CD8-positive, alpha-beta memory T cell (primary cell): ENCODE data around the gene VSTM2L. TPM values are rescaled to one million over a fixed set of nuclear protein-coding genes. Genes with fewer than 3 reads are reported as not detected.

ENCODE experiments used
- CTCF ChIA-PET: fragments of 350-600 bp; sonication (Branson Sonifier 250); formaldehyde crosslinking; loops from one replicate; lab custom pipeline; 2021; ENCODE audit warnings: antibody characterized with exemption; lab: Charles Lee
- POLR2A ChIA-PET: fragments of 350-600 bp; sonication (Branson Sonifier 250); formaldehyde crosslinking; loops from one replicate; lab custom pipeline; 2021; ENCODE audit warnings: antibody characterized with exemption; lab: Charles Lee
- DNase-seq, 5 donors: peaks; one replicate each; pipeline versions ENCODE4 v3.0.0 to v3.0.0-alpha.2; 2020 to 2022; ENCODE audit warnings: mixed read lengths in 1 of 5
- H3K27ac ChIP-seq: one replicate; pipeline ENCODE4 v1.7.0; 2013; ENCODE audit warnings: low read depth, mild to moderate bottlenecking, low read length, moderate library complexity
- H3K27me3 ChIP-seq: 2 replicates; pipeline ENCODE4 v1.7.0; 2013; ENCODE audit warnings: low read length, mild to moderate bottlenecking; ENCODE audit not compliant: insufficient read depth, poor library complexity, severe bottlenecking
- H3K36me3 ChIP-seq: 2 replicates; pipeline ENCODE4 v1.7.0; 2013; ENCODE audit warnings: mild to moderate bottlenecking, low read length, moderate library complexity; ENCODE audit not compliant: insufficient read depth
- H3K4me1 ChIP-seq: 2 replicates; pipeline ENCODE4 v1.7.0; 2013; ENCODE audit warnings: mild to moderate bottlenecking, low read length, moderate library complexity; ENCODE audit not compliant: insufficient read depth
- H3K4me3 ChIP-seq: 2 replicates; pipeline ENCODE4 v1.7.0; 2013; ENCODE audit warnings: mild to moderate bottlenecking, low read length
- H3K9me3 ChIP-seq: 2 replicates; pipeline ENCODE4 v1.7.0; 2013; ENCODE audit warnings: mild to moderate bottlenecking, low read length
- H3K27ac Mint-ChIP-seq, 8 donors: one replicate each; pipeline ENCODE4 v1.8.0; 2020 to 2021; ENCODE audit warnings: mixed read lengths in 8 of 8, mild to moderate bottlenecking in 6 of 8, inconsistent platforms in 3 of 8, moderate library complexity in 3 of 8
- H3K27me3 Mint-ChIP-seq, 2 donors: one replicate each; pipeline ENCODE4 v1.8.0; 2020 to 2021; ENCODE audit warnings: mixed read lengths in 2 of 2, mild to moderate bottlenecking in 1 of 2, moderate library complexity in 1 of 2
- H3K36me3 Mint-ChIP-seq, 3 donors: one replicate each; pipeline ENCODE4 v1.8.0; 2020 to 2021; ENCODE audit warnings: mixed read lengths in 3 of 3, inconsistent platforms in 1 of 3, mild to moderate bottlenecking in 1 of 3
- H3K4me1 Mint-ChIP-seq, 3 donors: one replicate each; pipeline ENCODE4 v1.8.0; 2020 to 2021; ENCODE audit warnings: mixed read lengths in 3 of 3, inconsistent platforms in 1 of 3, mild to moderate bottlenecking in 1 of 3
- H3K4me3 Mint-ChIP-seq, 7 donors: one replicate each; pipeline ENCODE4 v1.8.0; 2020 to 2021; ENCODE audit warnings: mixed read lengths in 7 of 7, mild to moderate bottlenecking in 6 of 7, moderate library complexity in 4 of 7, inconsistent platforms in 2 of 7
- H3K9me3 Mint-ChIP-seq, 5 donors: one replicate each; pipeline ENCODE4 v1.8.0; 2020 to 2022; ENCODE audit warnings: mixed read lengths in 5 of 5, mild to moderate bottlenecking in 3 of 5, moderate library complexity in 2 of 5, inconsistent platforms in 1 of 5
- polyA plus RNA-seq: library from polyadenylated mRNA; unstranded; fragments of 300-500 nt; fragmentation: Illumina TruSeq; gene quantifications from one replicate; pipeline ENCODE4 v1.2.3, GENCODE V29; 2021
- total RNA-seq, 2 experiments: library from RNA; stranded (reverse); gene quantifications; one replicate each; pipeline ENCODE4 v1.2.3, GENCODE V29; 2021

Gene VSTM2L
- total and polyA plus RNA-seq, 3 experiments from 2014 or later, result not detected

DNA sequence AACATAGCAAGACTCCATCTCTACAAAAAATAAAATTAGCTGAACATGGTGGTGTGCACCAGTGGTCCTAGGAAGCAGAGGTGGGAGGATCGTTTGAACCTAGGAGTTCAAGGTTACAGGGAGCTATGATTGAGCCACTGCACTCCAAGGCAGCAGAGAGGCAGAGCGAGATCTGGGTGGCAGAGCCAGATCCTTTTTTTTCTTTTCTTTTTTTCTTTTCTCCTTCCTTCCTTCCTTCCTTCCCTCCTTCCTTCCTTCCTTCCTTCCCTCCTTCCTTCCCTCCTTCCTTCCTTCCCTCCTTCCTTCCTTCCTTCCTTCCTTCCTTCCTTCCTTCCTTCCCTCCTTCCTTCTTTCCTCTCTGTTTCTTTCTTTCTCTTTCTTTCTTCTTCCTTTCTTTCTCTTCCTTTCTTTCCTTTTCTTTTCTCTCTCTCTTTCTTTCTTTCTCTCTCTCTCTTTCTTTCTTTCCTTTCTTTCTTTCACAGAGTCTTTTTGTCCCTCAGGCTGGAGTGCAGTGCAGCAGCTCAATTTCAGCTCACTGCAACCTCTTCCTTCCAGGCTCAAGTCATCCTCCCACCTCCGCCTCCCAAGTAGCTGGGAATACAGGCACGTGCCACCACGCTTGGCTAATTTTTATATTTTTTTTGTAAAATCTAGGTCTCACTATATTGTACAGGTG is 9.2 kb upstream of the VSTM2L start:
- H3K4me1 ChIP-seq, result no peaks in the 10 kb centered on the region
- Mint-ChIP-seq H3K36me3 (no peaks in the 10 kb centered on the region), H3K27me3 (peaks cover 0 to 2% of the 10 kb centered on the region in 2 donors), H3K4me1 (no peaks in the 10 kb centered on the region), H3K9me3 (no peaks in the 10 kb centered on the region), H3K27ac (peak overlapping the region in 1 of 8 donors; percentile 69), H3K4me3 (no peak overlapping the region)
- no peak overlapping the region for H3K27ac ChIP-seq
- ChIA-PET CTCF (interaction anchor here (1.1 kb wide), 1 partner anchor 8 kb away, joined by 3 read pairs; no protein-coding TSS in a partner anchor), POLR2A (no interaction called here)
- DNase-seq, result no peak
- no peaks in the 10 kb centered on the region for H3K27me3 ChIP-seq
- H3K9me3 ChIP-seq, result no peaks in the 10 kb centered on the region
- H3K4me3 ChIP-seq, result no peak overlapping the region
- no peaks in the 10 kb centered on the region for H3K36me3 ChIP-seq

DNA sequence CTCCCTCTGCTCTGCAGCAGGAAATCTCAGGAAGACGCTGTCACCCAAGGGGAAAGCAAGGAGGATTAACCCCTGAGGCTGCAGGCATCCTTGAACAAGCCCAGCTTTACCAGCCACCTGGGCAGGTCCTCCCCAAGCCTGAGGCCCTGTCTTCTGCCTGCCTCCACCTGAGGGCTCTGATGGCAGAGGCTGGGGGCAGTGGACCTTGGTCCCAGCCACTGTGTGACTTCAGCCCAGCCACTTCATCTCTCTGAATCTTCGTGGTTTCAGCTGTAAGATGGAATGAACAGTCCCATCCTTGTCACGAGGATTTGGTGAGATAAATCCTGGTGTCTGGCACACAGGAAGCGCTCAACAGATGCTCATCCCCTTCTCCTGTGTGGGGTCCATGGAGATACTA is 8.5 kb upstream of the VSTM2L start:
- no peaks in the 10 kb centered on the region for H3K36me3 Mint-ChIP-seq
- peaks cover 4 to 6% of the 10 kb centered on the region in 2 donors for H3K27me3 Mint-ChIP-seq
- Histone ChIP-seq H3K27ac (no peak overlapping the region), H3K36me3 (no peaks in the 10 kb centered on the region), H3K4me1 (no peaks in the 10 kb centered on the region), H3K4me3 (no peak overlapping the region), H3K9me3 (no peaks in the 10 kb centered on the region), H3K27me3 (no peaks in the 10 kb centered on the region)
- no peak overlapping the region for H3K27ac Mint-ChIP-seq
- H3K4me1 Mint-ChIP-seq, result no peaks in the 10 kb centered on the region
- no peak for DNase-seq
- CTCF ChIA-PET, result no interaction called here
- no peaks in the 10 kb centered on the region for H3K9me3 Mint-ChIP-seq
- POLR2A ChIA-PET, result no interaction called here
- H3K4me3 Mint-ChIP-seq, result no peak overlapping the region

DNA sequence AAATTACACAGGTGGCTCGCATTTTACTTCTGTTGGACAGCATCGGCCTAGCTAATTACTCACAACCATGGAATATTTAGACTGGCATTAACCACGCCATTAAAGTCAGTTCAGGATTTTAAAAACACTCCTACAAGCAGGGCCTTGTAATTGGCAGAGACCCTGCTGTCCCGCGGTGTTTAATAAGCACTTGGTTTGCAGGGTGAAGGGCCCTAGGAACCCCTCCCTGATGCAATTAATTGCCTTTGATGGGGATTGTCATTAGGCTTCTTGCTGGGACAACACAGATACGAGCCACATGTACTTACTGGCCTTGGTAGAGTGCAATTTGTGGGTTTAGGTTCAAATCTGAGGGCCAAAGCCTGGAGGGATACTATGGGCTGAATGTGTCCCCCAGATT is 7.8 kb upstream of the VSTM2L start:
- Mint-ChIP-seq H3K9me3 (no peaks in the 10 kb centered on the region), H3K27ac (no peak overlapping the region), H3K4me1 (no peaks in the 10 kb centered on the region), H3K36me3 (no peaks in the 10 kb centered on the region), H3K4me3 (no peak overlapping the region), H3K27me3 (peaks cover 7 to 8% of the 10 kb centered on the region in 2 donors)
- Histone ChIP-seq H3K27ac (no peak overlapping the region), H3K27me3 (no peaks in the 10 kb centered on the region), H3K4me3 (no peak overlapping the region), H3K4me1 (no peaks in the 10 kb centered on the region), H3K36me3 (no peaks in the 10 kb centered on the region), H3K9me3 (no peaks in the 10 kb centered on the region)
- no peak for DNase-seq
- ChIA-PET CTCF (no interaction called here), POLR2A (no interaction called here)

DNA sequence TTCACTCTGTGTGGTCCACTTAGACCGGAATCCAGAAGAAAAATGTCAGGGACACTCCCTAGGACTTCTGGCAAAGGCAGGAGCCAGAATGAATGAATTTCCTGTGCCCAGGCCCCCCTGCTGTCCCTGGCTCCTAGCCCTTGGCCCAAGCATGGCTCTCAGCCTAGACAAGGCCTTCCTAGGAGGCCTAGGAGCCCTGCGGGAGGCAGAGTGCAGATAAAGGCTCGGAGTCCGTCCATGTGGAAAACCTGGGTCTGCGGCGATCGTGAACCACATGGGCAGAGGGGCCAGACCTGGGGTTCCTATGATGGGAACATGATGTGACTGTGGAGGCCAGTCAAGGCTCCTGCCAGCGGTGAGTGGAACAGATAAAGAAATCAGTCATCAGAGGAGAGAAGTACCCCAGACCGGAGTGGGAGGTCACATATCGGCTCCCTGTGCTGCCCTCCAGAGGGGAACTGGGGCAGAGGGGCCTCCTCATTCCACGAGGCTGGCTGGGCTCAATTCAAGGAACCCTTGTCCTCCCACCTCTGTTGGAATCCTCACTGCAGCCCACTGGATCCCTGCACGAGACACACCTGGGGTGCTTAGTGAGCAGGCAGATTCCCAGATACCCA is 5.9 kb upstream of the VSTM2L start:
- H3K27me3 ChIP-seq, result peaks cover 8% of the 10 kb centered on the region
- no peaks in the 10 kb centered on the region for H3K36me3 ChIP-seq
- H3K9me3 ChIP-seq, result no peaks in the 10 kb centered on the region
- H3K36me3 Mint-ChIP-seq, result no peaks in the 10 kb centered on the region
- ChIA-PET POLR2A (no interaction called here), CTCF (no interaction called here)
- no peak overlapping the region for H3K4me3 Mint-ChIP-seq
- no peaks in the 10 kb centered on the region for H3K4me1 ChIP-seq
- no peak overlapping the region for H3K27ac Mint-ChIP-seq
- peaks cover 0 to 2% (median 0%) of the 10 kb centered on the region in 5 donors for H3K9me3 Mint-ChIP-seq
- H3K27me3 Mint-ChIP-seq, result peaks cover 17 to 22% of the 10 kb centered on the region in 2 donors
- peaks cover 0 to 4% (median 2%) of the 10 kb centered on the region in 3 donors for H3K4me1 Mint-ChIP-seq
- H3K4me3 ChIP-seq, result no peak overlapping the region
- H3K27ac ChIP-seq, result no peak overlapping the region
- no peak for DNase-seq

DNA sequence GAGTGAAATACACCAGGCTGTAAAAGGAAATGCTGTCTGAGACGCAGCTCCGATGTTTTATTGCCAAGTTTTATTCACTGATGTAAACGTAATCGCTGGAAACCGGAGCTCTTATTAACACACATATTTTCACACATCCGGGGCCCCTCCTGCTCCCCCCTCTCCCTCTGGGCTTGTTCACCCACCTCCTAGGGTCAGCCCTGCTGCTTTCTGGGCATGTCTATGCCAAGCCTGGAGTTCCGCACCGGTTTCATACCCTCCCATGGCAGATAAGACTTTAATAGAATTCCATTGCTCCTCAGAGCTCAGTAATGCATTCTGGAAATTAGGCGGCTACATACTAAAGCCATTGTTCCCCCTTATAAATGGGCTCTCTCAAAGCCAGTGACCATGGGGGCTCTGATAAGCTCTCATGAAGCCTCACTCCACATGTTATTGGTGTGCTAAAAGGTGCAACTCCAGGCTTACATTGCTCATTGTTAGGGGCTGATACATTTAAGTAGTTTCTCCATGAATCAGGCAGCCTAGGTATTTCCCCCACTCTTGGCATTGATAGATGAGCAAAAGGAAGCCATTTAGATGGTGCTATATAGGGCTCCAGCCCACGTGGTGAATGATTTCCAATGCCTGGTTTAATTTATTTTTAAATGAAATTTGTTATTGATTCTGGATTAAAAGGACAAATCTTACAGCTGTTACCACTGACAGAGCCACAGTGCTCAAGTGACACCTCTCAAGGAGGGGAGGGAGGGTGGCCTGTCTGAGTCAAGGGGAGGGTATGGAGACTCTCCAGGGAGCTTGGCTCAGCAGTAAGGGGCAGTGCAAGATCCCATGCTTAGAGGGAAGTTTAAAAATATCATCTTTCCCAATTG is 4.5 kb upstream of the VSTM2L start:
- H3K4me3 Mint-ChIP-seq, result no peak overlapping the region
- Histone ChIP-seq H3K27ac (no peak overlapping the region), H3K4me1 (no peaks in the 10 kb centered on the region), H3K36me3 (no peaks in the 10 kb centered on the region), H3K9me3 (no peaks in the 10 kb centered on the region), H3K4me3 (no peak overlapping the region), H3K27me3 (peaks cover 12% of the 10 kb centered on the region)
- H3K4me1 Mint-ChIP-seq, result peaks cover under 1 to 9% (median 6%) of the 10 kb centered on the region in 3 donors
- peaks cover 19 to 28% of the 10 kb centered on the region in 2 donors for H3K27me3 Mint-ChIP-seq
- CTCF ChIA-PET, result no interaction called here
- peaks cover 0 to 2% (median 0%) of the 10 kb centered on the region in 5 donors for H3K9me3 Mint-ChIP-seq
- POLR2A ChIA-PET, result no interaction called here
- no peak overlapping the region for H3K27ac Mint-ChIP-seq
- no peaks in the 10 kb centered on the region for H3K36me3 Mint-ChIP-seq
- no peak for DNase-seq

DNA sequence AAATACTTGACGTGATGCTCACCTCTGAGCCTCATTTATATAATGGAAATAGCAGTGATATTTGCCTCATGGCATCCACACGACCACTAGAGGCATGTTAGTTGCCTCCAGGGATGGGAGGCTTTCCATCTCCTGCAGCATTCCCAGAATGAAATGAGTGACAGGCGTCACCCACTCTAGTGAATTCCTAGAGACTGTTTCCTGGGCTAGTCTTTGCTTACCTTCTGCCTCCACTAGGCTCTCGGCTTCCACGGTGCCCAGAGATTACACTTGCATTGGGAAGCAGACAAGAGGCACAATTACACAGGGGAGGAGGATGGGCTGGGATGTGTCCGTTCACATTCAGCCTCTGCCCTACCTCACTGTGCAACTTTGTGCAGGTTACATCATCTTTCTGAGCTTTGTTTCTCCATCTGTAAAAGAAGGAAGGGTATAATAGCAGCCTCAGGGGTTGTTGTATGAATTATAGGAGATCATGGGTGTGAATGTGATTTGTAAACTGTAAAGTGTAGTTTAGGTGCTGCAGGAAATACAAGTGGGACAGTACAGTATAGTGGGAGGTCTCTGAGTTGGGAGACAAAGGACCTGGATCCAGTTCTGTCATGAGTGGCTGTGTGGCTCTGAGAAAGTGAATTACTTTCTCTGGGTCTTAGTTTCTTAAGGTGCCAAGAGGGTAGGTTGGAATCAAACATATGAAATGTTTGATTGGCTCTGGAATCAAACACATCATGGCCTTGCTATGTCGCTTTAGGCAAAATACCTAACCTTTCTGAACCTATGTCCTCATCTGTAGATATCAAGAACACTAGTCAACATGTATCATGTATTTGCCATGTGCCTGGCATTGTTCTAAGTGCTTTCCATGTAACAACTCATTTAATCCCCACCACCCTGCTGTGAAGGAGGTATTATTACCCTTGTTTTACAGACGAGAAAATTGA is 3.6 kb upstream of the VSTM2L start:
- CTCF ChIA-PET, result no interaction called here
- H3K4me1 Mint-ChIP-seq, result peaks cover 5 to 14% (median 11%) of the 10 kb centered on the region in 3 donors

DNA sequence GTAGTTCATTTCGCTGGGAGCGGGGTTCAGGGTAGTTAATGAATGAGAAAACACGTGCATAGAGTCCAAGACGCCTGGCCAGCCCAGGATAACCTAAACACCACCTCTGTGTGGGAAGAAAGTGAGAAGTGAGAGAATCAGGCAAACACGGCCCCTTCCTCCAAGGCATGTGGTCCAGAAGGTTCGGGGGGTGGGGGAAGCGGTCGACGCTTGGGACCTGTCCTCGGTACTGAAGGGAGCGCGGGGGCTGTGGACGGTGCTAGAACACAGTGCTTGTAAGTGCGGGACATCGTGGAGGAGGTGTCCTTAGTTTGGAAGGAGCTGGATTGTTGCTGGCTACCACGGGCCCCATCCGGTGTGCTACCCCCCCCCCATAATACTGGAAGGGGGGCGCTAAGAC is 1.7 kb upstream of the VSTM2L start:
- Mint-ChIP-seq H3K27me3 (peaks cover 36 to 53% of the 10 kb centered on the region in 2 donors), H3K9me3 (peaks cover 0 to 5% (median 0%) of the 10 kb centered on the region in 5 donors)

More for the DNA sequence above, 3.6 kb upstream of the VSTM2L start:
- Mint-ChIP-seq H3K36me3 (no peaks in the 10 kb centered on the region), H3K9me3 (peaks cover 0 to 5% (median 0%) of the 10 kb centered on the region in 5 donors), H3K27ac (no peak overlapping the region), H3K4me3 (no peak overlapping the region), H3K27me3 (peaks cover 26 to 35% of the 10 kb centered on the region in 2 donors)
- no peak for DNase-seq
- no peaks in the 10 kb centered on the region for H3K36me3 ChIP-seq
- POLR2A ChIA-PET, result no interaction called here
- H3K27ac ChIP-seq, result no peak overlapping the region
- no peaks in the 10 kb centered on the region for H3K4me1 ChIP-seq
- peaks cover 12% of the 10 kb centered on the region for H3K27me3 ChIP-seq
- H3K9me3 ChIP-seq, result no peaks in the 10 kb centered on the region
- no peak overlapping the region for H3K4me3 ChIP-seq

More for the DNA sequence above, 1.7 kb upstream of the VSTM2L start:
- Histone ChIP-seq H3K9me3 (no peaks in the 10 kb centered on the region), H3K4me3 (no peak overlapping the region), H3K36me3 (no peaks in the 10 kb centered on the region), H3K27ac (no peak overlapping the region), H3K27me3 (peaks cover 18% of the 10 kb centered on the region), H3K4me1 (no peaks in the 10 kb centered on the region)
- ChIA-PET CTCF (no interaction called here), POLR2A (no interaction called here)
- Mint-ChIP-seq H3K4me3 (peak overlapping the region in 1 of 7 donors; percentile 25), H3K36me3 (no peaks in the 10 kb centered on the region), H3K27ac (no peak overlapping the region), H3K4me1 (peaks cover 5 to 14% (median 11%) of the 10 kb centered on the region in 3 donors)
- DNase-seq, result no peak
